ENCODE measurements around the gene SLC24A5.

DNA sequence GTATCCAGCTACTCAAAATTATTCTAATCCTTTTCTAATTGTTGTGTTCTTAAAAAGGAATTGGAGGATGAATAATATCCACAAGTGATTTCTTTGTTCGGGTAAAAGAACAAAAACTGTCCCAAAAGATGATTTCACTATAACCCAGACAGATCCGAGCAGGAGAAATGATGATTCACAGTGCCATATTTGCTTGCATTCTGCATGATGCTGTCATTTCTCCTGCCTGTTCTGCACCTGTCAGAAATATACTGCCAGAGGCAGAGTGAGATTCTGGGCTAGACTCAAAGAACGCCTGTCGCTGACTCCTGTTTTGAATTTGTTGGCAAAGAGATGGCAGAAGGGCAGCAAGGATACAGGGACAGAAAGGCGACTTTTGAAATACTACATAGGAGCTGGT, 34.7 kb upstream of the SLC24A5 start:
- TF ChIP-seq POLR2A (IDR thresholded peaks at IDR 0.05; ENCODE audit: low read length) (no peak), GATA1 (IDR thresholded peaks at IDR 0.05; ENCODE audit: low read depth, low read length) (no peak)

Measured in erythroblast (primary cell).